Measurements from ENCODE around the gene FCRLA. TPM values are rescaled to one million over a fixed set of nuclear protein-coding genes. Genes with fewer than 3 reads are reported as not detected.

Gene FCRLA
- total RNA-seq, 1 donor, result 1.4 TPM

- H3K4me3 ChIP-seq (ENCODE audit: insufficient read depth, low read length), result no peak overlapping the region
- H4K20me1 ChIP-seq (ENCODE audit: insufficient read depth, low read length), result no peaks in the 10 kb centered on the region
- H3K4me1 ChIP-seq (ENCODE audit: insufficient read depth, low read length), result peaks cover 34% of the 10 kb centered on the region
- H3K27me3 ChIP-seq (ENCODE audit: insufficient read depth, low read length), result no peaks in the 10 kb centered on the region
- H3K4me2 ChIP-seq (ENCODE audit: insufficient read depth, low read length), result peak overlapping the region; percentile 19
- TF ChIP-seq, protein P1, sequence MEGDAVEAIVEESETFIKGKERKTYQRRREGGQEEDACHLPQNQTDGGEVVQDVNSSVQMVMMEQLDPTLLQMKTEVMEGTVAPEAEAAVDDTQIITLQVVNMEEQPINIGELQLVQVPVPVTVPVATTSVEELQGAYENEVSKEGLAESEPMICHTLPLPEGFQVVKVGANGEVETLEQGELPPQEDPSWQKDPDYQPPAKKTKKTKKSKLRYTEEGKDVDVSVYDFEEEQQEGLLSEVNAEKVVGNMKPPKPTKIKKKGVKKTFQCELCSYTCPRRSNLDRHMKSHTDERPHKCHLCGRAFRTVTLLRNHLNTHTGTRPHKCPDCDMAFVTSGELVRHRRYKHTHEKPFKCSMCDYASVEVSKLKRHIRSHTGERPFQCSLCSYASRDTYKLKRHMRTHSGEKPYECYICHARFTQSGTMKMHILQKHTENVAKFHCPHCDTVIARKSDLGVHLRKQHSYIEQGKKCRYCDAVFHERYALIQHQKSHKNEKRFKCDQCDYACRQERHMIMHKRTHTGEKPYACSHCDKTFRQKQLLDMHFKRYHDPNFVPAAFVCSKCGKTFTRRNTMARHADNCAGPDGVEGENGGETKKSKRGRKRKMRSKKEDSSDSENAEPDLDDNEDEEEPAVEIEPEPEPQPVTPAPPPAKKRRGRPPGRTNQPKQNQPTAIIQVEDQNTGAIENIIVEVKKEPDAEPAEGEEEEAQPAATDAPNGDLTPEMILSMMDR (IDR thresholded peaks at IDR 0.05; ENCODE audit: extremely low read depth, low read depth, low read length), result no peak
- H3K79me2 ChIP-seq (ENCODE audit: insufficient read depth, low read length), result peaks cover 3% of the 10 kb centered on the region
- peak overlapping the region; percentile 4 for H2AFZ ChIP-seq (ENCODE audit: low read length)
- DNase-seq (ENCODE audit: insufficient read length, low spot score, missing footprints), result peak; percentile 88
- H3K9me3 ChIP-seq (ENCODE audit: low read depth, low read length), result no peaks in the 10 kb centered on the region
- no peaks in the 10 kb centered on the region for H3K36me3 ChIP-seq (ENCODE audit: insufficient read depth, low read length)
- H3K27ac ChIP-seq (ENCODE audit: low read depth, low read length), result peak overlapping the region; percentile 35
Observed at GRCh38 chr1:161730050-161730564, 23.1 kb downstream of the FCRLA start.

DNA sequence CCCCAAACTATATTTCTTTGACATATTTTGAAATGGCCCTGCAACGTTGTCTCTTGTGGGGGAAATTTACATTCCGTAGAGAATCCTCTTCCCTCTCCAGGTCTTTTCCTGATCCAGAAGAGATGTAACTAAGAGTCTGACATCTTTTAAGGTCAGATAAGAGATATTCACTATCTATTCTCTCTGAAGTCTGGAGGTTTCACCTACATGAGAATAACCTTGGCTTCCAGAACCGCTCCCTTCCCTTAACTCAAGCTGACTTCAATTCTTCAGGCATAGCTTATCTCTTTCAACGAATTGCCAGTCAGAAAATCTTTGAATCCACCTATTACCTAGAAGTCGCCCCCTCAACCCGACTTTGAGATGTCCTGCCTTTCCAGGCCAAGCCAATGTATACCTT, 24.2 kb downstream of the FCRLA start:
- no peaks in the 10 kb centered on the region for H3K27me3 ChIP-seq (ENCODE audit: insufficient read depth, low read length)
- no peak overlapping the region for H3K27ac ChIP-seq (ENCODE audit: low read depth, low read length)
- no peak overlapping the region for H3K4me3 ChIP-seq (ENCODE audit: insufficient read depth, low read length)
- no peak overlapping the region for H3K4me2 ChIP-seq (ENCODE audit: insufficient read depth, low read length)
- no peak for DNase-seq (ENCODE audit: insufficient read length, low spot score, missing footprints)
- H3K79me2 ChIP-seq (ENCODE audit: insufficient read depth, low read length), result peaks cover under 1% of the 10 kb centered on the region
- no peak overlapping the region for H2AFZ ChIP-seq (ENCODE audit: low read length)
- no peaks in the 10 kb centered on the region for H4K20me1 ChIP-seq (ENCODE audit: insufficient read depth, low read length)
- H3K4me1 ChIP-seq (ENCODE audit: insufficient read depth, low read length), result peaks cover 33% of the 10 kb centered on the region
- no peaks in the 10 kb centered on the region for H3K36me3 ChIP-seq (ENCODE audit: insufficient read depth, low read length)
- TF ChIP-seq, protein P1 (IDR thresholded peaks at IDR 0.05; ENCODE audit: extremely low read depth, low read depth, low read length), result no peak
- H3K9me3 ChIP-seq (ENCODE audit: low read depth, low read length), result no peaks in the 10 kb centered on the region

DNA sequence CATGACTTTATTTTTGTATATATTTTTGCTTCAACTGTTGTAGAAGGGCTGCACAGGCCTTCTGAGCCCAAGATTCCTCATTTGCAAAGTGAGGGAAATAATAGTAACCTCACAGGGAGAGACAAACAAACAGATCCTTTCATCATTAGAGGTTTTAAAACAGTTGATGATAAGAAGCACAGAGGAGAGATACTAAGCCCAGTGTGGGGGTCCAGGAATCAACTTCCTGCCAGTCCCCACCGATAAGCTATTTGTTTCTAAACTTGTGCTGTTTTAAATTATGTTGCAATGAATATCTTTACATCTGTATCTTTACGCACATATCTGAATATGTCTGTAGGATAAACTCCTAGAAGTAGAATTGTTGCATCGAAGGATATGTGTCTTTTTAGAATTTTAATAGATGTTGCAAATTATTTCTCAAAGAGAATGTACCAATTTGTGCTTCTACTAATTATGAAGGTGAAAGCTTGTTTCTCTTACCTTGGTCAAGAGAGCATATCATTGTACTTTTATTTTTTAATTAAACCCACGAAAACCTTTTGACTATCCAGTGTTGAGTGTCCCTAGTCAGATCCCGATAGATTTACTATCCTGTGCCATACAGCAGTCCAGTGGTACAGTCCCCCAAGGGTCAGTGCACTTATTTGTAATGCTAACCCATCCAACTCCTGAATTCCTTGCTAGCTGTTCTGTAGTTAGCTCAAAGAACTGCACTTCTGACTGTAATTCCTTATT, 25.1 kb downstream of the FCRLA start:
- Histone ChIP-seq H3K9me3 (ENCODE audit: low read depth, low read length) (no peaks in the 10 kb centered on the region), H3K4me1 (ENCODE audit: insufficient read depth, low read length) (peaks cover 41% of the 10 kb centered on the region), H3K27me3 (ENCODE audit: insufficient read depth, low read length) (no peaks in the 10 kb centered on the region), H2AFZ (ENCODE audit: low read length) (no peak overlapping the region), H3K4me3 (ENCODE audit: insufficient read depth, low read length) (no peak overlapping the region), H3K4me2 (ENCODE audit: insufficient read depth, low read length) (no peak overlapping the region), H3K79me2 (ENCODE audit: insufficient read depth, low read length) (no peaks in the 10 kb centered on the region), H3K27ac (ENCODE audit: low read depth, low read length) (peak overlapping the region; percentile 80), H4K20me1 (ENCODE audit: insufficient read depth, low read length) (no peaks in the 10 kb centered on the region), H3K36me3 (ENCODE audit: insufficient read depth, low read length) (no peaks in the 10 kb centered on the region)
- TF ChIP-seq, protein P1 (IDR thresholded peaks at IDR 0.05; ENCODE audit: extremely low read depth, low read depth, low read length), result no peak
- no peak for DNase-seq (ENCODE audit: insufficient read length, low spot score, missing footprints)

GRCh38 chr1:161733526-161733925, 26.5 kb downstream of the FCRLA start:
- Histone ChIP-seq H4K20me1 (ENCODE audit: insufficient read depth, low read length) (no peaks in the 10 kb centered on the region), H2AFZ (ENCODE audit: low read length) (no peak overlapping the region), H3K36me3 (ENCODE audit: insufficient read depth, low read length) (no peaks in the 10 kb centered on the region), H3K27me3 (ENCODE audit: insufficient read depth, low read length) (no peaks in the 10 kb centered on the region), H3K79me2 (ENCODE audit: insufficient read depth, low read length) (no peaks in the 10 kb centered on the region), H3K4me1 (ENCODE audit: insufficient read depth, low read length) (peaks cover 33% of the 10 kb centered on the region), H3K9me3 (ENCODE audit: low read depth, low read length) (no peaks in the 10 kb centered on the region), H3K4me3 (ENCODE audit: insufficient read depth, low read length) (no peak overlapping the region), H3K27ac (ENCODE audit: low read depth, low read length) (peak overlapping the region; percentile 80), H3K4me2 (ENCODE audit: insufficient read depth, low read length) (no peak overlapping the region)
- peak; percentile 91 for DNase-seq (ENCODE audit: insufficient read length, low spot score, missing footprints)
- TF ChIP-seq, protein P1 (IDR thresholded peaks at IDR 0.05; ENCODE audit: extremely low read depth, low read depth, low read length), result no peak
